ENCODE results near the gene ATXN7L2. TPM values are rescaled to one million over a fixed set of nuclear protein-coding genes. Genes with fewer than 3 reads are reported as not detected.

ATXN7L2 gene
- total and polyA plus RNA-seq, 10 of the 15 experiments (the other 5 are each of a cell fraction or from before 2014, with no cell fraction given), result 0.27 to 7.4 (median 4.9) TPM

- TF ChIP-seq, protein P1, sequence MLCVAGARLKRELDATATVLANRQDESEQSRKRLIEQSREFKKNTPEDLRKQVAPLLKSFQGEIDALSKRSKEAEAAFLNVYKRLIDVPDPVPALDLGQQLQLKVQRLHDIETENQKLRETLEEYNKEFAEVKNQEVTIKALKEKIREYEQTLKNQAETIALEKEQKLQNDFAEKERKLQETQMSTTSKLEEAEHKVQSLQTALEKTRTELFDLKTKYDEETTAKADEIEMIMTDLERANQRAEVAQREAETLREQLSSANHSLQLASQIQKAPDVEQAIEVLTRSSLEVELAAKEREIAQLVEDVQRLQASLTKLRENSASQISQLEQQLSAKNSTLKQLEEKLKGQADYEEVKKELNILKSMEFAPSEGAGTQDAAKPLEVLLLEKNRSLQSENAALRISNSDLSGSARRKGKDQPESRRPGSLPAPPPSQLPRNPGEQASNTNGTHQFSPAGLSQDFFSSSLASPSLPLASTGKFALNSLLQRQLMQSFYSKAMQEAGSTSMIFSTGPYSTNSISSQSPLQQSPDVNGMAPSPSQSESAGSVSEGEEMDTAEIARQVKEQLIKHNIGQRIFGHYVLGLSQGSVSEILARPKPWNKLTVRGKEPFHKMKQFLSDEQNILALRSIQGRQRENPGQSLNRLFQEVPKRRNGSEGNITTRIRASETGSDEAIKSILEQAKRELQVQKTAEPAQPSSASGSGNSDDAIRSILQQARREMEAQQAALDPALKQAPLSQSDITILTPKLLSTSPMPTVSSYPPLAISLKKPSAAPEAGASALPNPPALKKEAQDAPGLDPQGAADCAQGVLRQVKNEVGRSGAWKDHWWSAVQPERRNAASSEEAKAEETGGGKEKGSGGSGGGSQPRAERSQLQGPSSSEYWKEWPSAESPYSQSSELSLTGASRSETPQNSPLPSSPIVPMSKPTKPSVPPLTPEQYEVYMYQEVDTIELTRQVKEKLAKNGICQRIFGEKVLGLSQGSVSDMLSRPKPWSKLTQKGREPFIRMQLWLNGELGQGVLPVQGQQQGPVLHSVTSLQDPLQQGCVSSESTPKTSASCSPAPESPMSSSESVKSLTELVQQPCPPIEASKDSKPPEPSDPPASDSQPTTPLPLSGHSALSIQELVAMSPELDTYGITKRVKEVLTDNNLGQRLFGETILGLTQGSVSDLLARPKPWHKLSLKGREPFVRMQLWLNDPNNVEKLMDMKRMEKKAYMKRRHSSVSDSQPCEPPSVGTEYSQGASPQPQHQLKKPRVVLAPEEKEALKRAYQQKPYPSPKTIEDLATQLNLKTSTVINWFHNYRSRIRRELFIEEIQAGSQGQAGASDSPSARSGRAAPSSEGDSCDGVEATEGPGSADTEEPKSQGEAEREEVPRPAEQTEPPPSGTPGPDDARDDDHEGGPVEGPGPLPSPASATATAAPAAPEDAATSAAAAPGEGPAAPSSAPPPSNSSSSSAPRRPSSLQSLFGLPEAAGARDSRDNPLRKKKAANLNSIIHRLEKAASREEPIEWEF (IDR thresholded peaks at IDR 0.05; ENCODE audit: insufficient replicate concordance, low read depth, low read length), result no peak
- TF ChIP-seq SRF (IDR thresholded peaks at IDR 0.05; ENCODE audit: low read depth in 2 of 2, low read length in 2 of 2) (no peak), ASH2L (IDR thresholded peaks at IDR 0.05; ENCODE audit: borderline replicate concordance, low read depth) (no peak), RUNX3 (IDR thresholded peaks at IDR 0.05; ENCODE audit: low read length) (no peak), SREBF2 (IDR thresholded peaks at IDR 0.05; ENCODE audit: low read length) (no peak), ESRRA (IDR thresholded peaks at IDR 0.05; ENCODE audit: low read length) (no peak), SPI1 (IDR thresholded peaks at IDR 0.05; ENCODE audit: borderline replicate concordance, insufficient read depth, low read depth, low read length) (no peak)
- TF ChIP-seq, protein P2, sequence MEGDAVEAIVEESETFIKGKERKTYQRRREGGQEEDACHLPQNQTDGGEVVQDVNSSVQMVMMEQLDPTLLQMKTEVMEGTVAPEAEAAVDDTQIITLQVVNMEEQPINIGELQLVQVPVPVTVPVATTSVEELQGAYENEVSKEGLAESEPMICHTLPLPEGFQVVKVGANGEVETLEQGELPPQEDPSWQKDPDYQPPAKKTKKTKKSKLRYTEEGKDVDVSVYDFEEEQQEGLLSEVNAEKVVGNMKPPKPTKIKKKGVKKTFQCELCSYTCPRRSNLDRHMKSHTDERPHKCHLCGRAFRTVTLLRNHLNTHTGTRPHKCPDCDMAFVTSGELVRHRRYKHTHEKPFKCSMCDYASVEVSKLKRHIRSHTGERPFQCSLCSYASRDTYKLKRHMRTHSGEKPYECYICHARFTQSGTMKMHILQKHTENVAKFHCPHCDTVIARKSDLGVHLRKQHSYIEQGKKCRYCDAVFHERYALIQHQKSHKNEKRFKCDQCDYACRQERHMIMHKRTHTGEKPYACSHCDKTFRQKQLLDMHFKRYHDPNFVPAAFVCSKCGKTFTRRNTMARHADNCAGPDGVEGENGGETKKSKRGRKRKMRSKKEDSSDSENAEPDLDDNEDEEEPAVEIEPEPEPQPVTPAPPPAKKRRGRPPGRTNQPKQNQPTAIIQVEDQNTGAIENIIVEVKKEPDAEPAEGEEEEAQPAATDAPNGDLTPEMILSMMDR (IDR thresholded peaks at IDR 0.05 in 2 of 3, conservative IDR thresholded peaks at IDR 0.05 in 1 of 3; ENCODE audit: control insufficient read depth in 2 of 3, extremely low read depth in 1 of 3, insufficient read depth in 1 of 3, low read depth in 3 of 3, low read length in 3 of 3), result no peak
- TF ChIP-seq, protein P3, sequence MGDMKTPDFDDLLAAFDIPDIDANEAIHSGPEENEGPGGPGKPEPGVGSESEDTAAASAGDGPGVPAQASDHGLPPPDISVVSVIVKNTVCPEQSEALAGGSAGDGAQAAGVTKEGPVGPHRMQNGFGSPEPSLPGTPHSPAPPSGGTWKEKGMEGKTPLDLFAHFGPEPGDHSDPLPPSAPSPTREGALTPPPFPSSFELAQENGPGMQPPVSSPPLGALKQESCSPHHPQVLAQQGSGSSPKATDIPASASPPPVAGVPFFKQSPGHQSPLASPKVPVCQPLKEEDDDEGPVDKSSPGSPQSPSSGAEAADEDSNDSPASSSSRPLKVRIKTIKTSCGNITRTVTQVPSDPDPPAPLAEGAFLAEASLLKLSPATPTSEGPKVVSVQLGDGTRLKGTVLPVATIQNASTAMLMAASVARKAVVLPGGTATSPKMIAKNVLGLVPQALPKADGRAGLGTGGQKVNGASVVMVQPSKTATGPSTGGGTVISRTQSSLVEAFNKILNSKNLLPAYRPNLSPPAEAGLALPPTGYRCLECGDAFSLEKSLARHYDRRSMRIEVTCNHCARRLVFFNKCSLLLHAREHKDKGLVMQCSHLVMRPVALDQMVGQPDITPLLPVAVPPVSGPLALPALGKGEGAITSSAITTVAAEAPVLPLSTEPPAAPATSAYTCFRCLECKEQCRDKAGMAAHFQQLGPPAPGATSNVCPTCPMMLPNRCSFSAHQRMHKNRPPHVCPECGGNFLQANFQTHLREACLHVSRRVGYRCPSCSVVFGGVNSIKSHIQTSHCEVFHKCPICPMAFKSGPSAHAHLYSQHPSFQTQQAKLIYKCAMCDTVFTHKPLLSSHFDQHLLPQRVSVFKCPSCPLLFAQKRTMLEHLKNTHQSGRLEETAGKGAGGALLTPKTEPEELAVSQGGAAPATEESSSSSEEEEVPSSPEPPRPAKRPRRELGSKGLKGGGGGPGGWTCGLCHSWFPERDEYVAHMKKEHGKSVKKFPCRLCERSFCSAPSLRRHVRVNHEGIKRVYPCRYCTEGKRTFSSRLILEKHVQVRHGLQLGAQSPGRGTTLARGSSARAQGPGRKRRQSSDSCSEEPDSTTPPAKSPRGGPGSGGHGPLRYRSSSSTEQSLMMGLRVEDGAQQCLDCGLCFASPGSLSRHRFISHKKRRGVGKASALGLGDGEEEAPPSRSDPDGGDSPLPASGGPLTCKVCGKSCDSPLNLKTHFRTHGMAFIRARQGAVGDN (IDR thresholded peaks at IDR 0.05), result no peak
- TF ChIP-seq, protein P4, sequence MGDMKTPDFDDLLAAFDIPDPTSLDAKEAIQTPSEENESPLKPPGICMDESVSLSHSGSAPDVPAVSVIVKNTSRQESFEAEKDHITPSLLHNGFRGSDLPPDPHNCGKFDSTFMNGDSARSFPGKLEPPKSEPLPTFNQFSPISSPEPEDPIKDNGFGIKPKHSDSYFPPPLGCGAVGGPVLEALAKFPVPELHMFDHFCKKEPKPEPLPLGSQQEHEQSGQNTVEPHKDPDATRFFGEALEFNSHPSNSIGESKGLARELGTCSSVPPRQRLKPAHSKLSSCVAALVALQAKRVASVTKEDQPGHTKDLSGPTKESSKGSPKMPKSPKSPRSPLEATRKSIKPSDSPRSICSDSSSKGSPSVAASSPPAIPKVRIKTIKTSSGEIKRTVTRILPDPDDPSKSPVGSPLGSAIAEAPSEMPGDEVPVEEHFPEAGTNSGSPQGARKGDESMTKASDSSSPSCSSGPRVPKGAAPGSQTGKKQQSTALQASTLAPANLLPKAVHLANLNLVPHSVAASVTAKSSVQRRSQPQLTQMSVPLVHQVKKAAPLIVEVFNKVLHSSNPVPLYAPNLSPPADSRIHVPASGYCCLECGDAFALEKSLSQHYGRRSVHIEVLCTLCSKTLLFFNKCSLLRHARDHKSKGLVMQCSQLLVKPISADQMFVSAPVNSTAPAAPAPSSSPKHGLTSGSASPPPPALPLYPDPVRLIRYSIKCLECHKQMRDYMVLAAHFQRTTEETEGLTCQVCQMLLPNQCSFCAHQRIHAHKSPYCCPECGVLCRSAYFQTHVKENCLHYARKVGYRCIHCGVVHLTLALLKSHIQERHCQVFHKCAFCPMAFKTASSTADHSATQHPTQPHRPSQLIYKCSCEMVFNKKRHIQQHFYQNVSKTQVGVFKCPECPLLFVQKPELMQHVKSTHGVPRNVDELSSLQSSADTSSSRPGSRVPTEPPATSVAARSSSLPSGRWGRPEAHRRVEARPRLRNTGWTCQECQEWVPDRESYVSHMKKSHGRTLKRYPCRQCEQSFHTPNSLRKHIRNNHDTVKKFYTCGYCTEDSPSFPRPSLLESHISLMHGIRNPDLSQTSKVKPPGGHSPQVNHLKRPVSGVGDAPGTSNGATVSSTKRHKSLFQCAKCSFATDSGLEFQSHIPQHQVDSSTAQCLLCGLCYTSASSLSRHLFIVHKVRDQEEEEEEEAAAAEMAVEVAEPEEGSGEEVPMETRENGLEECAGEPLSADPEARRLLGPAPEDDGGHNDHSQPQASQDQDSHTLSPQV (IDR thresholded peaks at IDR 0.05), result no peak
Observed at GRCh38 chr1:109503935-109504334, 20.2 kb downstream of the ATXN7L2 start (continued).

Measured in GM12878 (cell line).